Sigmoid colon (tissue), 7 donors: Measurements from ENCODE around the gene RABIF. TPM values are rescaled to one million over a fixed set of nuclear protein-coding genes. Genes with fewer than 3 reads are reported as not detected.

Source experiments
- DNase-seq: peaks from one replicate; pipeline ENCODE4 v3.0.0-alpha.2; 2019
- H3K27ac ChIP-seq, 4 donors: fragments of 200-600 bp; sonication (generic); one replicate each; pipeline ENCODE4 v1.5.1; 2016 to 2019; ENCODE audit warnings: mild to moderate bottlenecking in 1 of 4
- H3K27me3 ChIP-seq, 3 donors: fragments of 200-600 bp; sonication (generic); one replicate each; pipeline ENCODE4 v1.5.1; 2019; ENCODE audit warnings: mild to moderate bottlenecking in 1 of 3
- H3K36me3 ChIP-seq, 4 donors: fragments of 200-600 bp; sonication (generic); one replicate each; pipeline ENCODE4 v1.5.1; 2016 to 2019
- H3K4me1 ChIP-seq, 4 donors: fragments of 200-600 bp; sonication (generic); one replicate each; pipeline ENCODE4 v1.5.1; 2017 to 2019
- H3K4me3 ChIP-seq, 4 donors: fragments of 200-600 bp; sonication (generic); one replicate each; pipeline ENCODE4 v1.5.1; 2017 to 2019; ENCODE audit warnings: mild to moderate bottlenecking in 2 of 4, moderate library complexity in 1 of 4
- H3K9me3 ChIP-seq, 4 donors: fragments of 200-600 bp in 3 of 4; sonication (generic) in 3 of 4; one replicate each; pipeline versions ENCODE4 v1.5.1 to v1.6.1; 2013 to 2019
- EP300 ChIP-seq, 4 donors: sonication (generic); formaldehyde crosslinking; IDR thresholded peaks; one replicate each; pipeline ENCODE4 v1.6.1; 2017; ENCODE audit warnings: antibody characterized with exemption in 4 of 4
- POLR2A ChIP-seq, 2 donors: fragments of 450-650 bp; IDR thresholded peaks; one replicate each; pipeline ENCODE4 v1.6.1; 2016; ENCODE audit warnings: antibody characterized with exemption in 2 of 2, mild to moderate bottlenecking in 2 of 2, moderate library complexity in 2 of 2
- POLR2AphosphoS5 ChIP-seq, 4 donors: sonication (generic); formaldehyde crosslinking; IDR thresholded peaks; one replicate each; pipeline ENCODE4 v1.6.1; 2017; ENCODE audit warnings: antibody characterized with exemption in 4 of 4
- whole genome bisulfite sequencing, 2 donors: extraction: QIAGEN DNeasy Blood & Tissue Kit; methylation state at CpG; one replicate each; pipeline ENCODE4 v1.1.7; 2013; 5-methylcytosine and 5-hydroxymethylcytosine counted together
- intact Hi-C: fragments of 100-400 bp; cut with DNase I; formaldehyde crosslinking; loops from one replicate; pipeline ENCODE4 v1.15.1; 2023
- polyA plus RNA-seq, 3 donors: library from polyadenylated mRNA; stranded (reverse); fragments of 200-250 nt; gene quantifications; one replicate each; pipeline ENCODE4 v1.2.3, GENCODE V29; 2013
- total RNA-seq, 4 donors: library from RNA; depleted of rRNA; stranded (reverse); fragments of >200 nt; gene quantifications; one replicate each; pipeline ENCODE4 v1.1.0, GENCODE V29; 2016
- TF ChIP-seq, protein P1 (sequence below), 4 experiments: fragments of 450-650 bp in 3 of 4; fragments of 200-600 bp in 1 of 4; IDR thresholded peaks; one replicate each; pipeline ENCODE4 v1.5.1; 2016 to 2019; ENCODE audit warnings: antibody characterized with exemption in 4 of 4, mild to moderate bottlenecking in 3 of 4, moderate library complexity in 2 of 4
- donor health status: healthy with polysubstance abuse.
- donor health status: Bipolar disorder and iron deficiency.
- donor health status: healthy.

Gene RABIF
- total and polyA plus RNA-seq, 7 donors, result 3.6 to 17.6 (median 7.3) TPM

DNA sequence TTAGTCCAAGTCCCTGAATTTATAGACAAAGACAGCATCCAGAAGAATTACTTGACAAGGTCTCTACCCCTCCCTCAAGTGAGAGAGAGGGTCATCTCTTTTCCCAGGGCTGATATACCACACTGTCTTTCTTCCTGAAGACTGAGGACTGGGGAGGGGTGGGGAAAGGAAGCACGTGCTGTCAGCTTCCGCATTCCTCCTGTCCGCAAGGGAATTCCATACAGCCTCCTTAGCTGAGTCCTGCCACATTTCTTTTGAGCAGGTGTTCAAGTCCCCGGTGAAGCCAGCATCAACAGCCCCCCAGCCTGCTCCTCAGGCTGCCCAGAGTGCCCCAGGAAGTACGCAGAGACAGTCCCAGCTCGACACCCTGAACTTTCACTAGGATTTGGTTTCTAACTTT is 44.0 kb downstream of the RABIF start:
- no peaks in the 10 kb centered on the region for H3K36me3 ChIP-seq
- intact Hi-C loops, result no loop called here
- no peak for TF ChIP-seq POLR2AphosphoS5 (IDR thresholded peaks at IDR 0.05)
- no peaks in the 10 kb centered on the region for H3K9me3 ChIP-seq
- no peak overlapping the region for H3K27ac ChIP-seq
- no peak overlapping the region for H3K4me3 ChIP-seq
- no peaks in the 10 kb centered on the region for H3K27me3 ChIP-seq
- H3K4me1 ChIP-seq, result no peaks in the 10 kb centered on the region
- WGBS, 2 donors, result 82 to 85% methylated on average over 6 of the region's 6 CpGs
- DNase-seq, result no peak

GRCh38 chr1:202844259-202844658 is 44.7 kb downstream of the RABIF start:
- TF ChIP-seq, protein P1, sequence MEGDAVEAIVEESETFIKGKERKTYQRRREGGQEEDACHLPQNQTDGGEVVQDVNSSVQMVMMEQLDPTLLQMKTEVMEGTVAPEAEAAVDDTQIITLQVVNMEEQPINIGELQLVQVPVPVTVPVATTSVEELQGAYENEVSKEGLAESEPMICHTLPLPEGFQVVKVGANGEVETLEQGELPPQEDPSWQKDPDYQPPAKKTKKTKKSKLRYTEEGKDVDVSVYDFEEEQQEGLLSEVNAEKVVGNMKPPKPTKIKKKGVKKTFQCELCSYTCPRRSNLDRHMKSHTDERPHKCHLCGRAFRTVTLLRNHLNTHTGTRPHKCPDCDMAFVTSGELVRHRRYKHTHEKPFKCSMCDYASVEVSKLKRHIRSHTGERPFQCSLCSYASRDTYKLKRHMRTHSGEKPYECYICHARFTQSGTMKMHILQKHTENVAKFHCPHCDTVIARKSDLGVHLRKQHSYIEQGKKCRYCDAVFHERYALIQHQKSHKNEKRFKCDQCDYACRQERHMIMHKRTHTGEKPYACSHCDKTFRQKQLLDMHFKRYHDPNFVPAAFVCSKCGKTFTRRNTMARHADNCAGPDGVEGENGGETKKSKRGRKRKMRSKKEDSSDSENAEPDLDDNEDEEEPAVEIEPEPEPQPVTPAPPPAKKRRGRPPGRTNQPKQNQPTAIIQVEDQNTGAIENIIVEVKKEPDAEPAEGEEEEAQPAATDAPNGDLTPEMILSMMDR (IDR thresholded peaks at IDR 0.05), result no peak
- TF ChIP-seq POLR2AphosphoS5 (IDR thresholded peaks at IDR 0.05) (no peak), EP300 (IDR thresholded peaks at IDR 0.05) (no peak), POLR2A (IDR thresholded peaks at IDR 0.05) (no peak)
- DNase-seq, result no peak
- no peak overlapping the region for H3K27ac ChIP-seq
- no peak overlapping the region for H3K4me3 ChIP-seq
- H3K27me3 ChIP-seq, result no peaks in the 10 kb centered on the region
- intact Hi-C loops, result no loop called here
- H3K36me3 ChIP-seq, result no peaks in the 10 kb centered on the region
- no peaks in the 10 kb centered on the region for H3K4me1 ChIP-seq
- WGBS, 2 donors, result 93 to 94% methylated on average over 5 of the region's 5 CpGs
- no peaks in the 10 kb centered on the region for H3K9me3 ChIP-seq

DNA sequence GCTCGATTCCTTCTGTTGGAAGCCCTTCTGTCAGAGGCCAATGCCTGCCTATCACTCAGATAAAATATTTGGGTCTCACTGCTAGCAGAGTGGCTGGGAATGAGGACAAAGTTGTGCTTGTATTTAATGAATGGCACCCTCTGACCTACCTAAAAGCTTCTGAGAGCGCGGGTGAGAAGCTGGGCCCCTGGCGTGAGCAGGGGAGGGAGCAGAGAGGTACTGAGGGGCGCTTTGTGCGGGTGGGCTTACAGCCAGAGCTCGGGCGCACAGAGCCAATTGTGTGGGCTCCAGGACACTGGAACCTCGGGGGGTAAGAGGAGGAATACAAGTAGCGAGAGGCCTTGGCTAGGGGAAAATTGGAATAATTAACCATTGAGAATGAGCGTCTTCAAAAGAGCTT is 45.9 kb downstream of the RABIF start:
- Histone ChIP-seq H3K27me3 (no peaks in the 10 kb centered on the region), H3K4me3 (no peak overlapping the region), H3K27ac (no peak overlapping the region), H3K9me3 (no peaks in the 10 kb centered on the region), H3K36me3 (no peaks in the 10 kb centered on the region), H3K4me1 (no peaks in the 10 kb centered on the region)
- intact Hi-C loops, result no loop called here
- DNase-seq, result no peak
- WGBS, 2 donors, result 91% methylated on average over 11 of the region's 11 CpGs
- TF ChIP-seq POLR2AphosphoS5 (IDR thresholded peaks at IDR 0.05) (no peak), POLR2A (IDR thresholded peaks at IDR 0.05) (no peak), EP300 (IDR thresholded peaks at IDR 0.05) (no peak)
- TF ChIP-seq, protein P1 (IDR thresholded peaks at IDR 0.05), result no peak

GRCh38 chr1:202837746-202838262 is 51.1 kb downstream of the RABIF start:
- TF ChIP-seq, protein P1 (IDR thresholded peaks at IDR 0.05), result no peak
- TF ChIP-seq POLR2AphosphoS5 (IDR thresholded peaks at IDR 0.05) (no peak), POLR2A (IDR thresholded peaks at IDR 0.05) (no peak), EP300 (IDR thresholded peaks at IDR 0.05) (no peak)
- H3K4me3 ChIP-seq, result no peak overlapping the region
- H3K4me1 ChIP-seq, result no peaks in the 10 kb centered on the region
- H3K36me3 ChIP-seq, result no peaks in the 10 kb centered on the region
- 93 to 94% methylated on average over 5 of the region's 5 CpGs for WGBS, 2 donors
- intact Hi-C loops, result no loop called here
- H3K27ac ChIP-seq, result no peak overlapping the region
- H3K27me3 ChIP-seq, result no peaks in the 10 kb centered on the region
- no peaks in the 10 kb centered on the region for H3K9me3 ChIP-seq
- no peak for DNase-seq

GRCh38 chr1:202836623-202837403 is 52.1 kb downstream of the RABIF start:
- no peaks in the 10 kb centered on the region for H3K4me1 ChIP-seq
- H3K9me3 ChIP-seq, result no peaks in the 10 kb centered on the region
- H3K4me3 ChIP-seq, result no peak overlapping the region
- WGBS, 2 donors, result 64 to 71% methylated on average over 5 of the region's 5 CpGs
- intact Hi-C loops, result no loop called here
- no peak overlapping the region for H3K27ac ChIP-seq
- H3K27me3 ChIP-seq, result no peaks in the 10 kb centered on the region
- TF ChIP-seq, protein P1 (IDR thresholded peaks at IDR 0.05), result no peak
- no peak for TF ChIP-seq POLR2A (IDR thresholded peaks at IDR 0.05)
- no peak for TF ChIP-seq POLR2AphosphoS5 (IDR thresholded peaks at IDR 0.05)
- no peak for TF ChIP-seq EP300 (IDR thresholded peaks at IDR 0.05)
- no peak for DNase-seq
- no peaks in the 10 kb centered on the region for H3K36me3 ChIP-seq
